ENCODE measurements around the gene CAMTA1. TPM values are rescaled to one million over a fixed set of nuclear protein-coding genes. Genes with fewer than 3 reads are reported as not detected.

Gene CAMTA1
- total and polyA plus RNA-seq, 12 donors = 123 to 265 (median 142) TPM

DNA sequence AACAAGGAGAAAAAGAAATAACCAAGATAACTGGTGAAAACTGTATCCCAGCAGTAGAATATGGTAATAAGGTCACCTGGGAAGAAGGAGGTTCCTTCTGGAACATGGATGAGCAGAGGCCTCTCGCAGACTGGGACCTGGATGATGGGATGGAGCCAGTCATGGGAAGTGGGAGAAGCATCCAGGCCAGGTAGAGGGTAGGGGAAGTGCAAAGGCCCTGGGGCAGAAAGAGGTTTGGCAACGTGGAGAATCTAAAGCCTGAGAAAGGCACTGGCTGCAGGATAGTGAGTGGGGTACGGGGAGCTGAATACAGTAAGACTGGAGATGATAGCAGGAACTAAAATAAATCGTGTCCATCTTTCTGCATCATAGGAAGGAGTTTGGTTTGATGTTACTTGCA lies 889.7 kb downstream of the CAMTA1 start:
- no peak for DNase-seq
- 87 to 89% methylated on average over 4 of the region's 4 CpGs for WGBS, 2 donors
- Histone ChIP-seq H3K4me1 (peaks cover 0 to 27% (median 10%) of the 10 kb centered on the region in 9 donors), H3K27me3 (peaks cover 0 to 11% (median 0%) of the 10 kb centered on the region in 7 donors), H3K4me3 (no peak overlapping the region), H3K36me3 (no peaks in the 10 kb centered on the region), H3K27ac (no peak overlapping the region), H3K9me3 (no peaks in the 10 kb centered on the region)
- intact Hi-C loops (cut with DNase I) = loop anchor here in 2 of 10 donors (5.0 to 10.0 kb wide), 2 partner anchors 62 to 640 kb away; partner anchors contain the start of gene SLC45A1 (in 1 of the 2)
- TF ChIP-seq, protein P1, sequence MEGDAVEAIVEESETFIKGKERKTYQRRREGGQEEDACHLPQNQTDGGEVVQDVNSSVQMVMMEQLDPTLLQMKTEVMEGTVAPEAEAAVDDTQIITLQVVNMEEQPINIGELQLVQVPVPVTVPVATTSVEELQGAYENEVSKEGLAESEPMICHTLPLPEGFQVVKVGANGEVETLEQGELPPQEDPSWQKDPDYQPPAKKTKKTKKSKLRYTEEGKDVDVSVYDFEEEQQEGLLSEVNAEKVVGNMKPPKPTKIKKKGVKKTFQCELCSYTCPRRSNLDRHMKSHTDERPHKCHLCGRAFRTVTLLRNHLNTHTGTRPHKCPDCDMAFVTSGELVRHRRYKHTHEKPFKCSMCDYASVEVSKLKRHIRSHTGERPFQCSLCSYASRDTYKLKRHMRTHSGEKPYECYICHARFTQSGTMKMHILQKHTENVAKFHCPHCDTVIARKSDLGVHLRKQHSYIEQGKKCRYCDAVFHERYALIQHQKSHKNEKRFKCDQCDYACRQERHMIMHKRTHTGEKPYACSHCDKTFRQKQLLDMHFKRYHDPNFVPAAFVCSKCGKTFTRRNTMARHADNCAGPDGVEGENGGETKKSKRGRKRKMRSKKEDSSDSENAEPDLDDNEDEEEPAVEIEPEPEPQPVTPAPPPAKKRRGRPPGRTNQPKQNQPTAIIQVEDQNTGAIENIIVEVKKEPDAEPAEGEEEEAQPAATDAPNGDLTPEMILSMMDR (IDR thresholded peaks at IDR 0.05) = no peak
- no peak for ATAC-seq

DNA sequence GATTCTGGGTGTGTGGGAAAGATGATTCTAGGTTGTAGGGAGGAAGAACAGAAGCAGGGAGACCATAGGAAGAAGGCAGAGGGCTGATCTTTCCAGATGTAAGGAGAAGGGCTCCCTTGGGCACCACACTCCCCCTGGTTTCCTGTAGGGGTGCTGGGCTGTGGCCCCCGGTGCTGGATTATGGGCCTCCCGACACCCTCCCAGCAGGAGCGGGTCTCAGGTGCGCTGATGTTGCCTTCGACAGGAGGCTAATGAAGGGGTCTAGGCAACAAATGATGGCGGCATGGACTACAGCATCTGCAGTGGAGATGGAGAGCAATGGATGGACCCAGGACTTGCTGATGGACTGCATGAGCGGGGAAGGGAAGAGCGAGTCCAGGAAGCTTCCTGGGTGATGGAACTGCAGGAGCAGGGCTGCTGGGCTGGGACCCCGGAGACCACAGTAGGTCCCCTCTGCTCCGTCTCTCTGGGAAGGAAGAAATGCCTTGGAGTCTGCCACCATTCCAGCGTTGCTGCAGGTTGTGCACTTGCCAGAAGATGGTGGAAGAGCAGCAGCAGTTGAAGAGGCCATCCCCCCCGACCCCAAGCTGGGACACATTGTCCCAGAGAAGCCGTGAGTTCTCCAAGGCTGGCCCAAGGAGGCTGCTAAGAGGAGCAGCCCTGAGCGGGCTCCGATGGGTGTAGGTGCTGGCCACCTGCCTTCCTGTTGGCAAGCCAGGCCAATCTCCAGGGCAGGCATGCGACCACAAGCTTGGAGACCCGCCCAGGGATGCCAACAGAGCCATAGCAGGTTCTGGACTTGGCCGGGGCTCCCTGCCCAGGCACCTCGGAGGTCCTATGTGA lies 890.4 kb downstream of the CAMTA1 start:
- TF ChIP-seq, protein P1 (IDR thresholded peaks at IDR 0.05) = no peak
- no peaks in the 10 kb centered on the region for H3K9me3 ChIP-seq
- no peaks in the 10 kb centered on the region for H3K36me3 ChIP-seq
- H3K4me1 ChIP-seq = peaks cover 0 to 22% (median 11%) of the 10 kb centered on the region in 9 donors
- no peak overlapping the region for H3K27ac ChIP-seq
- no peak overlapping the region for H3K4me3 ChIP-seq
- ATAC-seq (no peak), DNase-seq (no peak)
- WGBS, 2 donors = 89% methylated on average over 19 of the region's 19 CpGs
- peaks cover 0 to 17% (median 0%) of the 10 kb centered on the region in 7 donors for H3K27me3 ChIP-seq
- intact Hi-C loops (cut with DNase I) = loop anchor here in 1 of 10 donors (10.0 kb wide), 1 partner anchor 639 kb away; the partner anchor contains the start of gene SLC45A1

DNA sequence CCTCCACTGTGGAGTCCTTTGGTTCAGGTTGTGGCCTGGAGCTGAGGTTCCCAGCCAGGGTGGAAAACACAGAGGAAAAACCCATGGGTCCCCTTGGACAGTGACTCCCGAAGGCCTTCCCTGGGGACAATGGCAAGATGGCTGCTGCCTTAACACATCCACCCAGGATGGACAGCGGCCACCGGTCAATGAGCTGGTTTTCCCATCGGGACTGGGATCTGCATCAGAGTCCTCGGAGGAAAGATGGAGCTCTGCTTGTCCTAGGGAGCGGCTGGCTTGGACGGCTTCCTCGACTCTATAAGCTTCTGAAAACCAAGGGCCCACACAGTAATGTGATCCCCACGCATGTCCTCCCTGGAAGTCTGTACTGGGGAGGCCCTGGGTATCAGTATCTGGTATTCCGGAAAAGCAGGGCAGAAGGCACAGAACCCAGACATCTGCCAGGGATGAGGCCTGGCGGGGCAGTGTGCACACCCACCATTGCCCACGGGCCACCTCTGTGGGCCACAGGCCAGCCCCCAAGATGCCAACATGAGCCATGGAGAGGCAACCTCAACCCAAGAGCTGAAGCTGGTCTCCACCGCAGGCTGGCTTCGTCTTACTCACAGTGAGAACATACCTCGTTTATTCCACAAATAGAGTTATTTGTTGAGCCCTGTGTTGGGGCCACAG lies 891.2 kb downstream of the CAMTA1 start:
- no peak overlapping the region for H3K27ac ChIP-seq
- no peaks in the 10 kb centered on the region for H3K36me3 ChIP-seq
- TF ChIP-seq, protein P1 (IDR thresholded peaks at IDR 0.05) = no peak
- ATAC-seq (no peak), DNase-seq (no peak)
- peaks cover 0 to 25% (median 0%) of the 10 kb centered on the region in 7 donors for H3K27me3 ChIP-seq
- no peaks in the 10 kb centered on the region for H3K9me3 ChIP-seq
- 92% methylated on average over 15 of the region's 15 CpGs for WGBS, 2 donors
- H3K4me1 ChIP-seq = peaks cover 0 to 22% (median 9%) of the 10 kb centered on the region in 9 donors
- intact Hi-C loops (cut with DNase I) = loop anchor here in 1 of 10 donors (10.0 kb wide), 1 partner anchor 638 kb away; the partner anchor contains the start of gene SLC45A1
- no peak overlapping the region for H3K4me3 ChIP-seq

DNA sequence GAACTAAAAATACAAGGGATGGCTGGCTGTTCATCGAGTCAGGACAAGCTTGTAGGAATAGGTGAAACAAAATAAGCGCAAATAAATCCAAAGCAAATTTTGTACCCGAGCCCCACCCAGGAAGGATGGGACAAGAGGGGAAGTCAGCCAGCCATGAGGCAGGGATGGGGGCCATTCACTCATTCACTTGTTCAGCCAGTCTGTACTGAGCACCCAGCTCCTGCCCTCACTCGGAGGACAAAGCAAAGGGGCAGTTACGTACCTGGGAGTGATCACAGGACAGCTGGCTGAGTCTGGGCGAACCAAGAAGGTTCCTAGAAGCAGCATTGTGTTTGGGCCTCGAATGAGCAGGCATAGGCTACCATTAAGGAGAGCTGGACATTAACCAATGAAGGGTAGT lies 891.9 kb downstream of the CAMTA1 start:
- Histone ChIP-seq H3K9me3 (no peaks in the 10 kb centered on the region), H3K36me3 (no peaks in the 10 kb centered on the region), H3K27ac (no peak overlapping the region), H3K4me3 (no peak overlapping the region), H3K4me1 (peaks cover 0 to 22% (median 9%) of the 10 kb centered on the region in 9 donors), H3K27me3 (peaks cover 0 to 26% (median 0%) of the 10 kb centered on the region in 7 donors)
- intact Hi-C loops (cut with DNase I) = loop anchor here in 1 of 10 donors (10.0 kb wide), 1 partner anchor 638 kb away; the partner anchor contains the start of gene SLC45A1
- TF ChIP-seq, protein P1 (IDR thresholded peaks at IDR 0.05) = no peak
- WGBS, 2 donors = 93 to 96% methylated on average over 7 of the region's 7 CpGs
- DNase-seq (no peak), ATAC-seq (no peak)
